Stimulated activated naive CD8-positive, alpha-beta T cell treated with anti-CD3 and anti-CD28 coated beads, Interleukin-15, amount 100 ng/mL, for 72 hours (primary cell): ENCODE data around the gene OSBPL10.
A peak's percentile ranks its signal among the peaks of the same experiment; 100 is the strongest.

Experiments used
- ATAC-seq: fragments of 150-1000 bp; cut with Tn5 transposase; 2 replicates; pipeline ENCODE4 v1.10.0; 2021; ENCODE audit warnings: mild to moderate bottlenecking, moderate library complexity
- DNase-seq, 2 donors: peaks; one replicate each; pipeline ENCODE4 v3.0.0; 2021 to 2022
- H3K27ac Mint-ChIP-seq, 2 donors: one replicate each; pipeline ENCODE4 v1.8.0; 2022; ENCODE audit warnings: mild to moderate bottlenecking in 2 of 2, mixed read lengths in 2 of 2, moderate library complexity in 2 of 2
- H3K27me3 Mint-ChIP-seq: one replicate; pipeline ENCODE4 v1.8.0; 2022; ENCODE audit warnings: mixed read lengths
- H3K4me1 Mint-ChIP-seq: one replicate; pipeline ENCODE4 v1.8.0; 2022; ENCODE audit warnings: mild to moderate bottlenecking, mixed read lengths
- H3K4me3 Mint-ChIP-seq, 2 donors: one replicate each; pipeline ENCODE4 v1.8.0; 2022; ENCODE audit warnings: mild to moderate bottlenecking in 2 of 2, mixed read lengths in 2 of 2, moderate library complexity in 1 of 2
- H3K9me3 Mint-ChIP-seq, 2 donors: one replicate each; pipeline ENCODE4 v1.8.0; 2022; ENCODE audit warnings: mixed read lengths in 2 of 2

The OSBPL10 gene

GRCh38 chr3:31974471-31974870 is 6.6 kb downstream of the OSBPL10 start:
- Mint-ChIP-seq H3K27me3 (peaks cover 55% of the 10 kb centered on the region), H3K27ac (no peak overlapping the region), H3K4me1 (peaks cover 13% of the 10 kb centered on the region), H3K9me3 (peaks cover 0 to 3% of the 10 kb centered on the region in 2 donors), H3K4me3 (no peak overlapping the region)
- DNase-seq, result no peak
- no peak for ATAC-seq

GRCh38 chr3:31973837-31974236 is 7.2 kb downstream of the OSBPL10 start:
- DNase-seq (no peak), ATAC-seq (no peak)
- peaks cover 6% of the 10 kb centered on the region for H3K4me1 Mint-ChIP-seq
- no peak overlapping the region for H3K27ac Mint-ChIP-seq
- H3K27me3 Mint-ChIP-seq, result peaks cover 49% of the 10 kb centered on the region
- peaks cover 0 to 3% of the 10 kb centered on the region in 2 donors for H3K9me3 Mint-ChIP-seq
- no peak overlapping the region for H3K4me3 Mint-ChIP-seq

GRCh38 chr3:31973081-31973480 is 8.0 kb downstream of the OSBPL10 start:
- H3K4me1 Mint-ChIP-seq, result no peaks in the 10 kb centered on the region
- no peak overlapping the region for H3K4me3 Mint-ChIP-seq
- DNase-seq (no peak), ATAC-seq (no peak)
- peaks cover 0 to 3% of the 10 kb centered on the region in 2 donors for H3K9me3 Mint-ChIP-seq
- peaks cover 41% of the 10 kb centered on the region for H3K27me3 Mint-ChIP-seq
- no peak overlapping the region for H3K27ac Mint-ChIP-seq

- no peaks in the 10 kb centered on the region for H3K9me3 Mint-ChIP-seq
- H3K4me1 Mint-ChIP-seq, result no peaks in the 10 kb centered on the region
- no peak overlapping the region for H3K4me3 Mint-ChIP-seq
- H3K27me3 Mint-ChIP-seq, result peaks cover 27% of the 10 kb centered on the region
- H3K27ac Mint-ChIP-seq, result no peak overlapping the region
- no peak for ATAC-seq
- DNase-seq, result no peak
Measured at GRCh38 chr3:31971607-31972006, 9.5 kb downstream of the OSBPL10 start.

- H3K4me1 Mint-ChIP-seq, result no peaks in the 10 kb centered on the region
- no peak for ATAC-seq
- no peaks in the 10 kb centered on the region for H3K9me3 Mint-ChIP-seq
- peaks cover 5% of the 10 kb centered on the region for H3K27me3 Mint-ChIP-seq
- H3K27ac Mint-ChIP-seq, result no peak overlapping the region
- H3K4me3 Mint-ChIP-seq, result no peak overlapping the region
- DNase-seq, result no peak
Measured at GRCh38 chr3:31968927-31969418, 12.1 kb downstream of the OSBPL10 start.

- H3K27me3 Mint-ChIP-seq, result peaks cover 9% of the 10 kb centered on the region
- ATAC-seq, result no peak
- H3K27ac Mint-ChIP-seq, result no peak overlapping the region
- H3K9me3 Mint-ChIP-seq, result no peaks in the 10 kb centered on the region
- no peak for DNase-seq
- no peaks in the 10 kb centered on the region for H3K4me1 Mint-ChIP-seq
- no peak overlapping the region for H3K4me3 Mint-ChIP-seq
Measured at GRCh38 chr3:31968369-31968926, 12.6 kb downstream of the OSBPL10 start.

GRCh38 chr3:31967592-31967991 is 13.5 kb downstream of the OSBPL10 start:
- Mint-ChIP-seq H3K27ac (no peak overlapping the region), H3K27me3 (peaks cover 9% of the 10 kb centered on the region), H3K9me3 (no peaks in the 10 kb centered on the region), H3K4me3 (no peak overlapping the region), H3K4me1 (peaks cover 6% of the 10 kb centered on the region)
- DNase-seq, result no peak
- ATAC-seq, result no peak

- Mint-ChIP-seq H3K27ac (no peak overlapping the region), H3K27me3 (peaks cover 9% of the 10 kb centered on the region), H3K4me1 (peaks cover 6% of the 10 kb centered on the region), H3K9me3 (no peaks in the 10 kb centered on the region), H3K4me3 (no peak overlapping the region)
- DNase-seq, result no peak
- no peak for ATAC-seq
Measured at GRCh38 chr3:31966978-31967591, 14.0 kb downstream of the OSBPL10 start.

- DNase-seq, result no peak
- Mint-ChIP-seq H3K9me3 (no peaks in the 10 kb centered on the region), H3K27me3 (peaks cover 28% of the 10 kb centered on the region), H3K4me3 (peak overlapping the region in 1 of 2 donors; percentile 55), H3K4me1 (peaks cover 13% of the 10 kb centered on the region), H3K27ac (peak overlapping the region in 1 of 2 donors; percentile 93)
- peak; percentile 49 for ATAC-seq
Measured at GRCh38 chr3:31962801-31963205, 18.3 kb downstream of the OSBPL10 start.

GRCh38 chr3:31960793-31961431 is 20.1 kb downstream of the OSBPL10 start:
- H3K27ac Mint-ChIP-seq, result peak overlapping the region in 1 of 2 donors; percentile 54
- peaks cover 13% of the 10 kb centered on the region for H3K4me1 Mint-ChIP-seq
- DNase-seq (no peak), ATAC-seq (no peak)
- H3K4me3 Mint-ChIP-seq, result no peak overlapping the region
- H3K27me3 Mint-ChIP-seq, result peaks cover 28% of the 10 kb centered on the region
- H3K9me3 Mint-ChIP-seq, result no peaks in the 10 kb centered on the region

- H3K9me3 Mint-ChIP-seq, result peaks cover 5 to 7% of the 10 kb centered on the region in 2 donors
- no peak for ATAC-seq
- peaks cover 13% of the 10 kb centered on the region for H3K4me1 Mint-ChIP-seq
- H3K4me3 Mint-ChIP-seq, result no peak overlapping the region
- H3K27ac Mint-ChIP-seq, result peak overlapping the region in 1 of 2 donors; percentile 72
- DNase-seq, result no peak
- H3K27me3 Mint-ChIP-seq, result peaks cover 28% of the 10 kb centered on the region
Measured at GRCh38 chr3:31959951-31960792, 20.9 kb downstream of the OSBPL10 start.

GRCh38 chr3:31959251-31959650 is 21.8 kb downstream of the OSBPL10 start:
- ATAC-seq, result no peak

GRCh38 chr3:31958701-31959152 is 22.3 kb downstream of the OSBPL10 start:
- peaks cover 13% of the 10 kb centered on the region for H3K4me1 Mint-ChIP-seq
- DNase-seq (no peak), ATAC-seq (no peak)
- no peak overlapping the region for H3K27ac Mint-ChIP-seq
- peaks cover 8 to 9% of the 10 kb centered on the region in 2 donors for H3K9me3 Mint-ChIP-seq
- peaks cover 22% of the 10 kb centered on the region for H3K27me3 Mint-ChIP-seq
- H3K4me3 Mint-ChIP-seq, result no peak overlapping the region

More at GRCh38 chr3:31959251-31959650, 21.8 kb downstream of the OSBPL10 start:
- H3K27ac Mint-ChIP-seq, result peak overlapping the region; percentile 48 to 49
- no peak overlapping the region for H3K4me3 Mint-ChIP-seq
- peaks cover 27% of the 10 kb centered on the region for H3K27me3 Mint-ChIP-seq
- peaks cover 8 to 9% of the 10 kb centered on the region in 2 donors for H3K9me3 Mint-ChIP-seq
- H3K4me1 Mint-ChIP-seq, result peaks cover 13% of the 10 kb centered on the region
- no peak for DNase-seq

GRCh38 chr3:31957106-31957505 is 24.0 kb downstream of the OSBPL10 start:
- ATAC-seq, result no peak
- H3K4me3 Mint-ChIP-seq, result no peak overlapping the region
- H3K9me3 Mint-ChIP-seq, result peaks cover 8 to 9% of the 10 kb centered on the region in 2 donors
- H3K4me1 Mint-ChIP-seq, result peaks cover 11% of the 10 kb centered on the region
- no peak overlapping the region for H3K27ac Mint-ChIP-seq
- peaks cover 25% of the 10 kb centered on the region for H3K27me3 Mint-ChIP-seq
- no peak for DNase-seq

- Mint-ChIP-seq H3K4me1 (peaks cover 5% of the 10 kb centered on the region), H3K27ac (no peak overlapping the region), H3K27me3 (peaks cover 26% of the 10 kb centered on the region), H3K4me3 (no peak overlapping the region), H3K9me3 (peaks cover 11 to 14% of the 10 kb centered on the region in 2 donors)
- no peak for DNase-seq
- no peak for ATAC-seq
Measured at GRCh38 chr3:31955581-31955980, 25.5 kb downstream of the OSBPL10 start.
